ENCODE measurements around the gene LPIN1.

LPIN1 gene

GRCh38 chr2:11742702-11743357 is 3.6 kb upstream of the LPIN1 start:
- TF ChIP-seq EP300 (IDR thresholded peaks at IDR 0.05; ENCODE audit: borderline replicate concordance) (no peak), USF1 (IDR thresholded peaks at IDR 0.05) (no peak), ZBTB7A (IDR thresholded peaks at IDR 0.05; ENCODE audit: low read depth) (no peak), YY1 (IDR thresholded peaks at IDR 0.05; ENCODE audit: low read depth) (no peak), TCF12 (IDR thresholded peaks at IDR 0.05; ENCODE audit: low read depth) (no peak), EGR1 (IDR thresholded peaks at IDR 0.05) (no peak), CEBPB (IDR thresholded peaks at IDR 0.05) (no peak), RAD21 (IDR thresholded peaks at IDR 0.05; ENCODE audit: low read depth) (no peak)

- no peak for TF ChIP-seq TEAD4 (IDR thresholded peaks at IDR 0.05)
- no peak for TF ChIP-seq FOXM1 (IDR thresholded peaks at IDR 0.05; ENCODE audit: borderline replicate concordance, low read depth)
These were observed 3.1 kb upstream of the LPIN1 start for GRCh38 chr2:11743366-11743765.

GRCh38 chr2:11743846-11744553 is 2.4 kb upstream of the LPIN1 start:
- TF ChIP-seq MAX (IDR thresholded peaks at IDR 0.05) (peak; percentile 77), FOXM1 (IDR thresholded peaks at IDR 0.05; ENCODE audit: borderline replicate concordance, low read depth) (no peak), TAF1 (IDR thresholded peaks at IDR 0.05; ENCODE audit: low read depth) (no peak), TCF12 (IDR thresholded peaks at IDR 0.05; ENCODE audit: low read depth) (peak; percentile 88), CEBPB (IDR thresholded peaks at IDR 0.05) (peak; percentile 64), NFIC (IDR thresholded peaks at IDR 0.05) (peak; percentile 81), TEAD4 (IDR thresholded peaks at IDR 0.05) (peak; percentile 46), REST (IDR thresholded peaks at IDR 0.05; ENCODE audit: low read depth) (no peak), EP300 (IDR thresholded peaks at IDR 0.05; ENCODE audit: borderline replicate concordance) (peak; percentile 80), USF1 (IDR thresholded peaks at IDR 0.05) (peak; percentile 17; the same call in 1 of the 2 replicates), YY1 (IDR thresholded peaks at IDR 0.05; ENCODE audit: low read depth) (0 out of 2 replicates have a peak, but pooled peaks have one; percentile 23), RAD21 (IDR thresholded peaks at IDR 0.05; ENCODE audit: low read depth) (peak; percentile 1; the same call in 1 of the 2 replicates)

- TF ChIP-seq TCF12 (IDR thresholded peaks at IDR 0.05; ENCODE audit: low read depth) = no peak
- no peak for TF ChIP-seq REST (IDR thresholded peaks at IDR 0.05; ENCODE audit: low read depth)
- TF ChIP-seq EGR1 (IDR thresholded peaks at IDR 0.05) = no peak
- no peak for TF ChIP-seq CREB1 (IDR thresholded peaks at IDR 0.05; ENCODE audit: low read depth)
- no peak for TF ChIP-seq CEBPB (IDR thresholded peaks at IDR 0.05)
- no peak for TF ChIP-seq TAF1 (IDR thresholded peaks at IDR 0.05; ENCODE audit: low read depth)
- no peak for TF ChIP-seq FOXM1 (IDR thresholded peaks at IDR 0.05; ENCODE audit: borderline replicate concordance, low read depth)
- TF ChIP-seq ZBTB7A (IDR thresholded peaks at IDR 0.05; ENCODE audit: low read depth) = no peak
- TF ChIP-seq YY1 (IDR thresholded peaks at IDR 0.05; ENCODE audit: low read depth) = no peak
- no peak for TF ChIP-seq MAX (IDR thresholded peaks at IDR 0.05)
- TF ChIP-seq EP300 (IDR thresholded peaks at IDR 0.05; ENCODE audit: borderline replicate concordance) = no peak
These were observed 1.6 kb upstream of the LPIN1 start for GRCh38 chr2:11744631-11745394.

GRCh38 chr2:11745613-11746375 is 638 bp upstream of the LPIN1 start:
- no peak for TF ChIP-seq REST (IDR thresholded peaks at IDR 0.05; ENCODE audit: low read depth)
- TF ChIP-seq TCF12 (IDR thresholded peaks at IDR 0.05; ENCODE audit: low read depth) = no peak
- no peak for TF ChIP-seq CREB1 (IDR thresholded peaks at IDR 0.05; ENCODE audit: low read depth)
- TF ChIP-seq CEBPB (IDR thresholded peaks at IDR 0.05) = no peak
- no peak for TF ChIP-seq NFIC (IDR thresholded peaks at IDR 0.05)
- TF ChIP-seq RAD21 (IDR thresholded peaks at IDR 0.05; ENCODE audit: low read depth) = no peak
